NCI-H2227 (cell line): Measurements from ENCODE around the gene ACO1.
"Not testable (repeated sequence)": the region's sequence is repeated elsewhere in the genome, so short reads cannot be mapped to it uniquely, and the experiment has no call there.

ENCODE experiments used
- DNase-seq: peaks from one replicate; lab custom pipeline; 2025; ENCODE audit not compliant: unreplicated experiment; lab: John Stamatoyannopoulos, UW

The ACO1 gene

GRCh38 chr9:32384364-32385151, at the start of gene ACO1:
TSS of gene ACO1 (plus strand) at chr9:32384643. CDS start at chr9:32405507, 20,864 bp downstream.
- peak; percentile 85 for DNase-seq

- no peak for DNase-seq
Observed at GRCh38 chr9:32334916-32335895, 49.2 kb upstream of the ACO1 start.

GRCh38 chr9:32339424-32339823, 45.0 kb upstream of the ACO1 start:
- DNase-seq, result no peak

GRCh38 chr9:32340361-32340760, 44.1 kb upstream of the ACO1 start:
- no peak for DNase-seq

- no peak for DNase-seq
Observed at GRCh38 chr9:32344551-32345182, 39.8 kb upstream of the ACO1 start.

GRCh38 chr9:32345243-32345642, 39.2 kb upstream of the ACO1 start:
- no peak for DNase-seq

GRCh38 chr9:32347571-32347970, 36.9 kb upstream of the ACO1 start:
- no peak for DNase-seq

GRCh38 chr9:32348106-32348695, 36.2 kb upstream of the ACO1 start:
- no peak for DNase-seq

DNA sequence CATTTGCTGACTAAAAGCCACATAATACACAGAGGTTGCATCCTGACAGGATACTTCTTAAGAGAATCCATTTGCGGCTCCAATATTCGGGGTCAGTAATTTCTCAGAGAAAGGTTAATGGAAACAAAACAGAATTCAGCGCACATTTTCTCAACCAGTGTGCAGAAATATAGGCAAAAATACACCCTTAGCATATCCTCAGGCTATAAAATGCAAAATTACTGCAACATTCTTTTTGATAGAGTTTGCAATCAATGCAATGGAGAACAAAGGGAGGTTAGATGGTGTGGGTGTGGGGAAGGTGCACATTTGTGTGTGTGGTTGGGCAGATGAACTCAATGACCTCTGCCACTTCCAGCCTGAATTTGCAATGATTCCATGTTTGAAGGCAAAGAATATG, 35.4 kb upstream of the ACO1 start:
- DNase-seq, result peak; percentile 1

DNA sequence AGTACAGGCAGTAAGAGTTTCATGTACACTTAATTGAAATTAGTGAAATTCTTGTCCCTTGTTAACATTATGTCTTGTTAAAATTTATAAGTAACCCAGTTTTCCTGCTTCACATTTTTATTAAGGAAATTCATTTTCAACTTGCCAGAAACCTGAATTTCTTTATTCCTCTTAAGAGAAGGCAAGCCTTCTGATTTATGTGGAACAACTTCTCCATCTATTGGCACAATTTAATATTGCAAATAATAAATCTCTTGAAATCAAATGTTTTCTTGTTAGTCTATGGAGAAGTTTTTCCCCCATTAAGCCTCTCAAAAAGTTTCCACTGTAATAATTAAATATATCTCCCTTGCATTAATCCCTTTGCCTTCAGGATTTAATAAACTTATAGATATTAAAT, 33.8 kb upstream of the ACO1 start:
- DNase-seq, result peak; percentile 25

- DNase-seq, result no peak
Observed at GRCh38 chr9:32351845-32352244, 32.6 kb upstream of the ACO1 start.

DNA sequence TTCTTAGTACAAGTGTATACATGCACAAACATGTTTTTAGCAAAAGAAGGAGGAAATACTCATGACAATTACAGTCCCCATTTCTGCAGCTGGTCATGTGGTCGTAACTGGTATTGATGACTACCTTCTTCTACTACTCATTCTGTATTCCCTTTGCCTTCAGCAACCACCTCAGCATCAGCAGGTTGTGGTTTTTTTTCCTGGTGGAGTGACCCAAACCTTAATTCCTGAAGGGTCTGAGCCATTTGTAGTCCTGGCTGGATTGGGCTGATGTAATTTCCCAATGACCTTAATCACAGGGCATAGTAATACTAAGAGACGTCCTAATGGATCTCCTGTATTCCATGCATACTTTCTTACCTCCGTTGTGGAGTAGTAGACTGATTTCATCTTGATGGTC, 31.0 kb upstream of the ACO1 start:
- not testable (repeated sequence) for DNase-seq

DNA sequence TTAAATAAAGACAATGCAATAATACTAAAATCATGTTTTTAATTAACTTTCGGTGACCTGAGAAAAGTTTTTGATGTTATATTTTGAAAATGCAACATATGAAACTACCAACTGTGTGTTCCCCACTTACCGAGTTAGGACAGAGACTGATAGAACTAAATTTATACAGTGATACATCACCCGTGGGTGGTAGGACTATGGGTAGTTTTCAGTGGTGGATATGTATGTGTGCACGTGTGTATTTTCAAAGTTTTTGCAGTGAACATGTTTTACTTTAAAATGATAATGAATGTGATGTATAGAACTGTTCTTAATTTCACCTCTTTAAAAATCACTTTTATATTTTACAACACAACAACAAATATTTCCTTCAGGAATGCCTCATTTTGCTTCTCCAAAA, 25.0 kb upstream of the ACO1 start:
- no peak for DNase-seq

DNA sequence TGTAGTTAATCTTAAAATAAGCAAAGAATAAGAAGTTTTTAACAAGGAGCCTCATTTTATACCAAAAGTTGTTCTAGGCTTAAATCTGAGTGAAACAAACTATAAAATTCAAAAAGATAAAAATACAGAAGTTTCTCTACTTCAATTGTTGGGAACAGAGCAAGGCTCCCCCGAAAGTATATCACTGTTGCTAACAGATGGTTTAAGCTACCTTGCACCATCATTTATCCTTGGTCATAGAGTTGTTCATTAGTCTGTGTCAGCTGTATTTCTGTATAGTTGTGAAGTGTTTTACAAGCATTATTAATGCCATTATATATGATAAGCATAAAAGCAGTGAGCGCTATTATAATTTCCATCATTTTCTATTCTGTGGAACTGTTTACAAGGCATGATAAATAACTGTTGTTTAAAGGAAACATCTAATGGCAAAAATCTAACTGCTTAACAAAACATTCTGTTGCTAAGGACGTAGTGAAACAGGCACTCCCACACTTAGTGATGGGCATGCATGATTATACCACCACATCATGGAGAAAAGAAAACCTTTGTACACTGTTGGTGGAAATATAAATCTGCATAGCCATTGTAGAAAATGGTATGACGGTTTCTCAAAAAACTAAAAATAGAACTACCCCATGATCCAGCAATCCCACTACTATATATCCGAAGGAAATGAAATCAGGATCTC, 23.3 kb upstream of the ACO1 start:
- DNase-seq, result no peak

GRCh38 chr9:32371279-32371678, 13.2 kb upstream of the ACO1 start:
- no peak for DNase-seq

DNA sequence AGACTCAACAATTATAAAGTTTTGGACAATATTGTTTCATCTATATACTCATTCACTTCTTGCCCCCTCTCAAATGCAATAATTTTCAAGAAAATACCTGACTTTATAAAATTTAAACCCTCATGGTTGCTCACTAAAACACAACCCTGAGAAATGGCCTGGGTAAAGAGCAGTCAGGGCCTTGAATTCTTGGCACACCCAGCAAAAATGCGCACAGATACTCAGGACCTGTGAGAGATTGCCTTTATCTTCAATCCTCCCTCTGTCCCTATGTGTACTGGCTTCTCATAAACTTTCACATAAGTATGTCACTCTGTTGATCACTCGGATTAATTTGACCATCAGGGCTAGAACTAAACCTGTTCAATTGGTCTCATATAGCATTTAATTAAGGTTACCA, 12.8 kb upstream of the ACO1 start:
- DNase-seq, result no peak

GRCh38 chr9:32376285-32376684, 8.2 kb upstream of the ACO1 start:
- DNase-seq, result no peak

GRCh38 chr9:32378496-32378895, 5.9 kb upstream of the ACO1 start:
- DNase-seq, result peak; percentile 72

DNA sequence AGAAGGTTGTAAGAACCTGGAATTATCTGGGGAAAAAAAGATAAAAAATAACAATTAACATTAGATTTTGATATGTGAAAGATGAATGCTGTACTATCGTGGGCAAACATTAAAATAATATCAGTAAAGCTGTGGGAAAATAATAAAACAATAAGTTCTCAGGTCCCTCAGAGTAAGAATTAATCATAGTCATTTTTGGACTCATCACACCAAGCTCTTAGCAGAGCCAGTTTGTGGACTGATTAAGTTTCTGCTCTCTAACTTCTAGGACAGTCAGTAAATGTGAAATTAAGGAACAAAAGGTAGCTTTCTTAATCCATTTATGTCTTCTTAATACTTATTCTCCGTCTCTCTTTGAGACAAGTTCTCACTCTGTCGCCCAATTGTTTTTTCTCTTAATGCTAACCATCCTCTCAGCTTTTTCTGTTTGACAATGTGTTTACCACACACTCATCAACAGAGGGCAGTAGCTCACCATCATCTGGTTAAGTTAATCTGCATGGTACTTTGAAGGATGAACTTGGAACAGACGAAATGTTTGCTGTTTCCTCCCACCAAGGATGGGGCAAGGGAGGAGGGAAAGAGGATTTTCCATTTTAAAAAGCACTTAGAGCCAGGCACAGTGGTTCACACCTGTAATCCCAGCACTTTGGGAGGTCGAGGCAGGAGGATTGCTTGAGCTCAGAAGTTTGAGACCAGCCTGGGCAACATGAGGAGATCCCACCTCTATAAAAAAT, 5.3 kb upstream of the ACO1 start:
- DNase-seq, result peak; percentile 66

- DNase-seq, result no peak
Observed at GRCh38 chr9:32380944-32381343, 3.5 kb upstream of the ACO1 start.
